ENCODE data around the gene ATOX1.

GRCh38 chr5:151781201-151781600 lies 22.8 kb upstream of the ATOX1 start:
- TF ChIP-seq CTCF (IDR thresholded peaks at IDR 0.05) (no peak), POLR2A (IDR thresholded peaks at IDR 0.05) (no peak)

All from heart left ventricle (tissue), 13 donors.